GM12872 (cell line): ENCODE data around the gene FLNC.

Experiments
- CTCF ChIP-seq: IDR thresholded peaks from 3 replicates; pipeline ENCODE4 v1.5.1; 2011; ENCODE audit warnings: low read depth, mild to moderate bottlenecking, low read length, moderate library complexity; ENCODE audit not compliant: insufficient read depth

FLNC gene

GRCh38 chr7:128845475-128845874, 15.3 kb downstream of the FLNC start:
- no peak for TF ChIP-seq CTCF

- TF ChIP-seq CTCF = no peak
Measured at GRCh38 chr7:128845987-128846386, 15.8 kb downstream of the FLNC start.

- no peak for TF ChIP-seq CTCF
Measured at GRCh38 chr7:128846781-128847444, 16.7 kb downstream of the FLNC start.

GRCh38 chr7:128847721-128848211, 17.6 kb downstream of the FLNC start:
- TF ChIP-seq CTCF = no peak

- no peak for TF ChIP-seq CTCF
Measured at GRCh38 chr7:128848289-128849155, 18.3 kb downstream of the FLNC start.

- TF ChIP-seq CTCF = no peak
Measured at GRCh38 chr7:128849156-128849515, 18.9 kb downstream of the FLNC start.

- TF ChIP-seq CTCF = no peak
Measured at GRCh38 chr7:128849804-128850490, 19.7 kb downstream of the FLNC start.
